ENCODE measurements around the gene MBD5. TPM values are rescaled to one million over a fixed set of nuclear protein-coding genes. Genes with fewer than 3 reads are reported as not detected.

The MBD5 gene
- total RNA-seq, 1 donor from 2014 or later, result 14.5 TPM

DNA sequence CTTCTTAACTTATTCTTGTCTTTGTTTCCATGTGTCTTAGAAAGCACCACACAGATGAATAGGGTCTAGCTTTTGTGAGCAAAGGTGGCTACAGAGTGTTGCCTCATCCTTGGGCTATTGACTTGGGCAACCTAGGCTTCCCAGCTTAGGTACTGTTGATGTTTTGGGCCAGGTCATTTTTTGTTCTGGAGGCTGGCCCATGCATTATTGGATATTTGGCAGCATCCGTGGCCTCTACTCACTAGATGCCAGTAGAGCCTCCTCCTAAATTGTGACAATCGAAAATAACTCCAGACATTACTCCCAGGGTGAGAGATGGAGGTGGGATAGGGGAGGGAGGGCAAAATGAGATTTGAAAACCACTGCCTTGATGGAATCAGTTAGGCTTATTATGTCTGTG, 496.4 kb downstream of the MBD5 start:
- TF ChIP-seq, protein P1, sequence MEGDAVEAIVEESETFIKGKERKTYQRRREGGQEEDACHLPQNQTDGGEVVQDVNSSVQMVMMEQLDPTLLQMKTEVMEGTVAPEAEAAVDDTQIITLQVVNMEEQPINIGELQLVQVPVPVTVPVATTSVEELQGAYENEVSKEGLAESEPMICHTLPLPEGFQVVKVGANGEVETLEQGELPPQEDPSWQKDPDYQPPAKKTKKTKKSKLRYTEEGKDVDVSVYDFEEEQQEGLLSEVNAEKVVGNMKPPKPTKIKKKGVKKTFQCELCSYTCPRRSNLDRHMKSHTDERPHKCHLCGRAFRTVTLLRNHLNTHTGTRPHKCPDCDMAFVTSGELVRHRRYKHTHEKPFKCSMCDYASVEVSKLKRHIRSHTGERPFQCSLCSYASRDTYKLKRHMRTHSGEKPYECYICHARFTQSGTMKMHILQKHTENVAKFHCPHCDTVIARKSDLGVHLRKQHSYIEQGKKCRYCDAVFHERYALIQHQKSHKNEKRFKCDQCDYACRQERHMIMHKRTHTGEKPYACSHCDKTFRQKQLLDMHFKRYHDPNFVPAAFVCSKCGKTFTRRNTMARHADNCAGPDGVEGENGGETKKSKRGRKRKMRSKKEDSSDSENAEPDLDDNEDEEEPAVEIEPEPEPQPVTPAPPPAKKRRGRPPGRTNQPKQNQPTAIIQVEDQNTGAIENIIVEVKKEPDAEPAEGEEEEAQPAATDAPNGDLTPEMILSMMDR (IDR thresholded peaks at IDR 0.05; ENCODE audit: insufficient read depth, low read length, poor library complexity, severe bottlenecking), result no peak
- Histone ChIP-seq H3K4me3 (ENCODE audit: low read depth, low read length) (no peak overlapping the region), H3K36me3 (ENCODE audit: control insufficient read depth, insufficient read depth, low read length) (peaks cover 2% of the 10 kb centered on the region), H3K27me3 (ENCODE audit: control insufficient read depth, insufficient read depth, low read length) (no peaks in the 10 kb centered on the region)
- no peak for DNase-seq (ENCODE audit: low read depth)

DNA sequence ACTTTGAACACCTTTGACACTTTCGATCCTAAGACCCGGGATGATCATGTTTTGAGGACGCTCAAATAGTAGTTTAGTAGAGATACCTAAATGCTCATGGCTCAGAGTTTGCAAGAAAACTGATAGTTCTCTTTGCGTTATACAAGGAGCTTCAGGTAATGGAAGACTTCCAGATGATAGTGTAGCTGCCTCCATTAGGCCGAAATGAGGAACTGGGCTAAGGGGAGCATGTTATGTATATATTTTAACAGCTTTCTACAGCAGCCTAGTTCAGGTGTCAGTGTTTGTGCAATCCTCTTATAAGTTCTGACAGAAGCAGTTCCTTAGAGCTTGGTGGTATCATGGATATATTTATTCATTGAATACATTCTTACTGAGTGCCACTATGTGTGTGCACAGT, 496.9 kb downstream of the MBD5 start:
- TF ChIP-seq, protein P1 (IDR thresholded peaks at IDR 0.05; ENCODE audit: insufficient read depth, low read length, poor library complexity, severe bottlenecking), result no peak
- Histone ChIP-seq H3K4me3 (ENCODE audit: low read depth, low read length) (no peak overlapping the region), H3K36me3 (ENCODE audit: control insufficient read depth, insufficient read depth, low read length) (peaks cover 2% of the 10 kb centered on the region), H3K27me3 (ENCODE audit: control insufficient read depth, insufficient read depth, low read length) (no peaks in the 10 kb centered on the region)
- no peak for DNase-seq (ENCODE audit: low read depth)

DNA sequence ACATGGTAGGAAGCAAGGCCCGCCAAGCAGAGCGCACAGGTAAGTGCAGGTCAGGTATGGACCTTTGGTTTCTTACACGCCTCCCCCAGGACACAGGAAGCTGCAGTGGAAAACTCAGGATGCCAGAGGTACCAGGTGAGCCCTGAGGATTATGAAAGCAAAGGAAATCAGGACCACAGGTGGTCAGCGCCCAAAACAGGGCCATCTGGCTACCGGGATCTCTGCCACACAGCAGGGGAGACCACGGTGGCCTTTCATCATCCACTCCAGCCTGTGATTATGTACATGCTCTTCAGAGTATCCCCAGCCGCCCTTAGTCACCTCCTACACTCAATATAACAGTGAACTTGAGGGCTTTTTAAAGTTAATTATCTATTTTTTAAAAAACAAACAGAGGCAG, 498.1 kb downstream of the MBD5 start:
- Histone ChIP-seq H3K27me3 (ENCODE audit: control insufficient read depth, insufficient read depth, low read length) (no peaks in the 10 kb centered on the region), H3K36me3 (ENCODE audit: control insufficient read depth, insufficient read depth, low read length) (peaks cover 2% of the 10 kb centered on the region), H3K4me3 (ENCODE audit: low read depth, low read length) (no peak overlapping the region)
- TF ChIP-seq, protein P1 (IDR thresholded peaks at IDR 0.05; ENCODE audit: insufficient read depth, low read length, poor library complexity, severe bottlenecking), result no peak
- no peak for DNase-seq (ENCODE audit: low read depth)

DNA sequence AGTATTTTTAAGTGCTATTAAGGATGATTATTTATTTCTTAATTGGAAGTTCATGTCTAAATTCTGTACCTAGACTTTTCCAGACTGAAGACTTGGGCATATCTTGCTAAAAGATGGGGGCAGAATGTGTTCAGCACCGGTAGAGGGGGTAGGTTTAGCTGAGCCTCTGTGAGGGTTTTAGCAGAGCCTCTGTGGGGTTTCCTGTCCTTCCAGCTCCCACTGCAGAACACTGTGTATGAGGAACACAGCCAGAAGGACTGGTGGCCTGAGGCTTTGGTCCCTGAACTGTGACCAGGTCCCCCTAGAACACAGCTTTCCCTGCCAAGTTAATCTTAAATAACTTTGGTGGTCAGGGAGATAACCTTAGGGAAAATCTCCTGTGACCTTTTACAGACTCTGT, 500.3 kb downstream of the MBD5 start:
- H3K4me3 ChIP-seq (ENCODE audit: low read depth, low read length), result no peak overlapping the region
- TF ChIP-seq, protein P1 (IDR thresholded peaks at IDR 0.05; ENCODE audit: insufficient read depth, low read length, poor library complexity, severe bottlenecking), result no peak
- no peaks in the 10 kb centered on the region for H3K36me3 ChIP-seq (ENCODE audit: control insufficient read depth, insufficient read depth, low read length)
- no peaks in the 10 kb centered on the region for H3K27me3 ChIP-seq (ENCODE audit: control insufficient read depth, insufficient read depth, low read length)
- DNase-seq (ENCODE audit: low read depth), result no peak

DNA sequence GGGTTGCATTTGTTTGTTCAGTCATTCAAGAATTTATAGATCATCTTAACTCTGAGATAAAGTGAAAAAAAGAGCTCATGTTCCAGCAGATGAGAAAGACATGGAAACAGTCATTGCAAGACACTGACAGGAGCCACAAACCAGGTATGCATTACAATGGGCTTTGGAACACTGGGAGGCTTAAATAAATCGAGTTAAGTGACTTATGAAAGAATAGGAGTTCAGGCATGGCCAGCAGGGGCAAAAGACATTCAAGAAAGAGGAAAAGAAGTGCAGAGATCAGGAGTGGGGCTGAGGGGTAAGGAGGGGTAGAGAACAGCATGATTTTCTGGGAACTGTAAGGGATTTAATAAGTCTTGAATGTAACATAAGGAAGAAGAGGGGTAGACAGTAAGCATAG, 502.4 kb downstream of the MBD5 start:
- Histone ChIP-seq H3K27me3 (ENCODE audit: control insufficient read depth, insufficient read depth, low read length) (no peaks in the 10 kb centered on the region), H3K36me3 (ENCODE audit: control insufficient read depth, insufficient read depth, low read length) (no peaks in the 10 kb centered on the region), H3K4me3 (ENCODE audit: low read depth, low read length) (no peak overlapping the region)
- TF ChIP-seq, protein P1 (IDR thresholded peaks at IDR 0.05; ENCODE audit: insufficient read depth, low read length, poor library complexity, severe bottlenecking), result no peak
- DNase-seq (ENCODE audit: low read depth), result no peak

DNA sequence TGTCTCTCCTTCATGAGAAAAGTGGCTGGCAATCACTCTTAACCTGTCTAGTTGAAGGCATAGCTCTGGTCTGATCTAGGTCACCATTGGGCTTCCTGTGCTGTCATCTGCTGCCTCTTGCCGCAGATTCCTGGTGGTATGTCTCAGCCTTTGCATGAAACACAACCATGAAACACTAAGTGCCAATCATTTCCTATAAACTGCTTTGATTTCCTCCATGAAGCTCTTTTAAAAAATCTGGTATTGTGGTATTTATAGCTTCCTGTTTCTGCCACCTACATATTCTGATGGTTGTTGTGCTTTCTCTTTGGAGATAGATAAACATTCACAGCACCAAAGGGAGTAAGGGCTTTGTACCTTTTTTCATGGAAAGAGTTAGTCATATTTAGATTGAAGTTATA, 503.6 kb downstream of the MBD5 start:
- Histone ChIP-seq H3K27me3 (ENCODE audit: control insufficient read depth, insufficient read depth, low read length) (no peaks in the 10 kb centered on the region), H3K36me3 (ENCODE audit: control insufficient read depth, insufficient read depth, low read length) (no peaks in the 10 kb centered on the region), H3K4me3 (ENCODE audit: low read depth, low read length) (no peak overlapping the region)
- no peak for DNase-seq (ENCODE audit: low read depth)
- TF ChIP-seq, protein P1 (IDR thresholded peaks at IDR 0.05; ENCODE audit: insufficient read depth, low read length, poor library complexity, severe bottlenecking), result no peak

All from kidney epithelial cell (primary cell).